NCI-H2107 treated with DMSO at 0.1 percent for 48 hours (cell line): ENCODE data around the gene KRTAP10-3.
"Not testable (repeated sequence)": the region's sequence is repeated elsewhere in the genome, so short reads cannot be mapped to it uniquely, and the experiment has no call there.

Source experiments
- DNase-seq: peaks from one replicate; lab custom pipeline; 2025; ENCODE audit not compliant: unreplicated experiment; lab: John Stamatoyannopoulos, UW

Gene KRTAP10-3

GRCh38 chr21:44558695-44559094 lies at the start of gene KRTAP10-3:
TSS of gene KRTAP10-3 (minus strand) at chr21:44558795. CDS start at chr21:44558715, 80 bp downstream.
- no peak for DNase-seq

GRCh38 chr21:44606495-44606894 lies 47.9 kb upstream of the KRTAP10-3 start:
- no peak for DNase-seq

- DNase-seq: no peak
These were observed 45.3 kb upstream of the KRTAP10-3 start for GRCh38 chr21:44603911-44604310.

GRCh38 chr21:44603109-44603875 lies 44.7 kb upstream of the KRTAP10-3 start:
- no peak for DNase-seq

GRCh38 chr21:44602463-44602850 lies 43.9 kb upstream of the KRTAP10-3 start:
- DNase-seq: no peak

- no peak for DNase-seq
These were observed 43.2 kb upstream of the KRTAP10-3 start for GRCh38 chr21:44601596-44602462.

- DNase-seq: not testable (repeated sequence)
These were observed 42.5 kb upstream of the KRTAP10-3 start for GRCh38 chr21:44601091-44601490.

GRCh38 chr21:44600118-44600978 lies 41.8 kb upstream of the KRTAP10-3 start, which contains the start of gene KRTAP10-7:
TSS of gene KRTAP10-7 (plus strand) at chr21:44600597. CDS start at chr21:44600622, 25 bp downstream.
- not testable (repeated sequence) for DNase-seq

- DNase-seq: no peak
These were observed 40.9 kb upstream of the KRTAP10-3 start for GRCh38 chr21:44599264-44600029.

- no peak for DNase-seq
These were observed 39.5 kb upstream of the KRTAP10-3 start for GRCh38 chr21:44598061-44598460.

- no peak for DNase-seq
These were observed 37.6 kb upstream of the KRTAP10-3 start for GRCh38 chr21:44596068-44596725.

- DNase-seq: no peak
These were observed 36.9 kb upstream of the KRTAP10-3 start for GRCh38 chr21:44595524-44595923.

GRCh38 chr21:44594406-44594916 lies 35.9 kb upstream of the KRTAP10-3 start:
- no peak for DNase-seq

- DNase-seq: no peak
These were observed 35.2 kb upstream of the KRTAP10-3 start for GRCh38 chr21:44593598-44594405.

GRCh38 chr21:44592446-44593311 lies 34.1 kb upstream of the KRTAP10-3 start, which contains the start of gene KRTAP10-6:
TSS of gene KRTAP10-6 (minus strand) at chr21:44592505. CDS start at chr21:44592484, 21 bp downstream.
- DNase-seq: no peak

- DNase-seq: not testable (repeated sequence)
These were observed 33.2 kb upstream of the KRTAP10-3 start for GRCh38 chr21:44591801-44592130.

GRCh38 chr21:44590897-44591800 lies 32.6 kb upstream of the KRTAP10-3 start:
- DNase-seq: not testable (repeated sequence)
